HL-60 (cell line): ENCODE measurements around the gene NCOA3.

ENCODE experiments used
- POLR2AphosphoS5 ChIP-seq: IDR thresholded peaks from 2 replicates; pipeline ENCODE4 v1.6.1; 2012; ENCODE audit warnings: low read depth
- SPI1 ChIP-seq: IDR thresholded peaks from 2 replicates; pipeline ENCODE4 v1.6.1; 2012; ENCODE audit warnings: low read depth, mild to moderate bottlenecking, borderline replicate concordance
- TF ChIP-seq, protein P1 (sequence below): IDR thresholded peaks from one replicate; pipeline ENCODE4 v1.5.1; 2011; ENCODE audit warnings: low read length, control low read depth, inconsistent platforms; ENCODE audit not compliant: insufficient read depth
- TF ChIP-seq, protein P2 (sequence below): IDR thresholded peaks from 2 replicates; pipeline ENCODE4 v1.6.1; 2012; ENCODE audit warnings: low read depth; ENCODE audit not compliant: insufficient replicate concordance

DNA sequence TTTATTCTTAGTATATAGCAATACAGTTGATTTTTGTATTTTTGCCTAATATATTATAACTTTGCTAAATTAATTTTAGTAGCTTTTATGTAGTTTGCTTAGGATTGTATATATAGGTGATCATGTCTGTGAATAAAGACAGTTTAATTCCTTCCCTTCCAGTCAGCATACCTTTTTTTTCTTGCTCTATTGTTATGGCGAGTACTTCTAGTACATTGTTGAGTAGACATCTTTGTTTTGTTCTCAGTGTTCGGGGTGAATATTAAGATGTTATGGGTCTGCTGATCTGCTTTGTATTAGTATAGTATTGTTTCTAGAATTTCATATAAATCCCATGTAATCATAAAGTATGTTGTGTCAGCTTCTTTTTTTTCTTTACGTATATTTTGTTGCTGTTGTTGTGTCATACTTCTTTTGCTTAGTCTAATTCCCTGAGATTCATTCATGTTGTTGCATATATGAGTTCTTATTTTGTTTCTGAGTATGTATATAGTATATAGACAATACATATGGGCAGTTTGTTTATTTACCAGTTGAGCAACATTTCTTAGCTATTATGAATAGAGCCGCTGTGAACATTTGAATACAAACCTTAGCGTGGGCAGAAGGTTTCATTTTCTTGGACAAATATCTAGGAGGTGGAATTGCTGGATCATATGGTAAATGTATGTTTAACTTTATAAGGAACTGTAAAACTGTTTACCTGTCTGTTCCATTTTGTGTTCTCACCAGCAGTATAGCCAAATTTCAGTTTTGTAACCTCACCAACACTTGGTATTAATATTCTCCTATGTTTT is 25.5 kb downstream of the NCOA3 start:
- TF ChIP-seq, protein P1, sequence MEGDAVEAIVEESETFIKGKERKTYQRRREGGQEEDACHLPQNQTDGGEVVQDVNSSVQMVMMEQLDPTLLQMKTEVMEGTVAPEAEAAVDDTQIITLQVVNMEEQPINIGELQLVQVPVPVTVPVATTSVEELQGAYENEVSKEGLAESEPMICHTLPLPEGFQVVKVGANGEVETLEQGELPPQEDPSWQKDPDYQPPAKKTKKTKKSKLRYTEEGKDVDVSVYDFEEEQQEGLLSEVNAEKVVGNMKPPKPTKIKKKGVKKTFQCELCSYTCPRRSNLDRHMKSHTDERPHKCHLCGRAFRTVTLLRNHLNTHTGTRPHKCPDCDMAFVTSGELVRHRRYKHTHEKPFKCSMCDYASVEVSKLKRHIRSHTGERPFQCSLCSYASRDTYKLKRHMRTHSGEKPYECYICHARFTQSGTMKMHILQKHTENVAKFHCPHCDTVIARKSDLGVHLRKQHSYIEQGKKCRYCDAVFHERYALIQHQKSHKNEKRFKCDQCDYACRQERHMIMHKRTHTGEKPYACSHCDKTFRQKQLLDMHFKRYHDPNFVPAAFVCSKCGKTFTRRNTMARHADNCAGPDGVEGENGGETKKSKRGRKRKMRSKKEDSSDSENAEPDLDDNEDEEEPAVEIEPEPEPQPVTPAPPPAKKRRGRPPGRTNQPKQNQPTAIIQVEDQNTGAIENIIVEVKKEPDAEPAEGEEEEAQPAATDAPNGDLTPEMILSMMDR = no peak
- TF ChIP-seq POLR2AphosphoS5 (no peak), SPI1 (no peak)
- TF ChIP-seq, protein P2, sequence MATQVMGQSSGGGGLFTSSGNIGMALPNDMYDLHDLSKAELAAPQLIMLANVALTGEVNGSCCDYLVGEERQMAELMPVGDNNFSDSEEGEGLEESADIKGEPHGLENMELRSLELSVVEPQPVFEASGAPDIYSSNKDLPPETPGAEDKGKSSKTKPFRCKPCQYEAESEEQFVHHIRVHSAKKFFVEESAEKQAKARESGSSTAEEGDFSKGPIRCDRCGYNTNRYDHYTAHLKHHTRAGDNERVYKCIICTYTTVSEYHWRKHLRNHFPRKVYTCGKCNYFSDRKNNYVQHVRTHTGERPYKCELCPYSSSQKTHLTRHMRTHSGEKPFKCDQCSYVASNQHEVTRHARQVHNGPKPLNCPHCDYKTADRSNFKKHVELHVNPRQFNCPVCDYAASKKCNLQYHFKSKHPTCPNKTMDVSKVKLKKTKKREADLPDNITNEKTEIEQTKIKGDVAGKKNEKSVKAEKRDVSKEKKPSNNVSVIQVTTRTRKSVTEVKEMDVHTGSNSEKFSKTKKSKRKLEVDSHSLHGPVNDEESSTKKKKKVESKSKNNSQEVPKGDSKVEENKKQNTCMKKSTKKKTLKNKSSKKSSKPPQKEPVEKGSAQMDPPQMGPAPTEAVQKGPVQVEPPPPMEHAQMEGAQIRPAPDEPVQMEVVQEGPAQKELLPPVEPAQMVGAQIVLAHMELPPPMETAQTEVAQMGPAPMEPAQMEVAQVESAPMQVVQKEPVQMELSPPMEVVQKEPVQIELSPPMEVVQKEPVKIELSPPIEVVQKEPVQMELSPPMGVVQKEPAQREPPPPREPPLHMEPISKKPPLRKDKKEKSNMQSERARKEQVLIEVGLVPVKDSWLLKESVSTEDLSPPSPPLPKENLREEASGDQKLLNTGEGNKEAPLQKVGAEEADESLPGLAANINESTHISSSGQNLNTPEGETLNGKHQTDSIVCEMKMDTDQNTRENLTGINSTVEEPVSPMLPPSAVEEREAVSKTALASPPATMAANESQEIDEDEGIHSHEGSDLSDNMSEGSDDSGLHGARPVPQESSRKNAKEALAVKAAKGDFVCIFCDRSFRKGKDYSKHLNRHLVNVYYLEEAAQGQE = no peak
